ENCODE data around the gene OR13C2.

OR13C2 gene

GRCh38 chr9:104572612-104573011, 32.8 kb downstream of the OR13C2 start:
- no peak for TF ChIP-seq CTCF (IDR thresholded peaks at IDR 0.05)

- no peak for TF ChIP-seq CTCF (IDR thresholded peaks at IDR 0.05)
These were observed 36.6 kb downstream of the OR13C2 start, which contains the start of gene OR13C8 for GRCh38 chr9:104568868-104569267. Gene OR13C8 (plus strand): TSS chr9:104569168. CDS start chr9:104569168, 0 bp downstream.

- no peak for TF ChIP-seq CTCF (IDR thresholded peaks at IDR 0.05)
These were observed 41.1 kb downstream of the OR13C2 start for GRCh38 chr9:104564358-104564757.

- no peak for TF ChIP-seq CTCF (IDR thresholded peaks at IDR 0.05)
These were observed 48.4 kb downstream of the OR13C2 start for GRCh38 chr9:104556830-104557634.

- no peak for TF ChIP-seq CTCF (IDR thresholded peaks at IDR 0.05)
These were observed 49.9 kb downstream of the OR13C2 start for GRCh38 chr9:104555521-104555920.

Measured in LNCAP (cell line).